ENCODE measurements around the gene ANO8.
"Not testable (repeated sequence)": the region's sequence is repeated elsewhere in the genome, so short reads cannot be mapped to it uniquely, and the experiment has no call there.

The ANO8 gene

DNA sequence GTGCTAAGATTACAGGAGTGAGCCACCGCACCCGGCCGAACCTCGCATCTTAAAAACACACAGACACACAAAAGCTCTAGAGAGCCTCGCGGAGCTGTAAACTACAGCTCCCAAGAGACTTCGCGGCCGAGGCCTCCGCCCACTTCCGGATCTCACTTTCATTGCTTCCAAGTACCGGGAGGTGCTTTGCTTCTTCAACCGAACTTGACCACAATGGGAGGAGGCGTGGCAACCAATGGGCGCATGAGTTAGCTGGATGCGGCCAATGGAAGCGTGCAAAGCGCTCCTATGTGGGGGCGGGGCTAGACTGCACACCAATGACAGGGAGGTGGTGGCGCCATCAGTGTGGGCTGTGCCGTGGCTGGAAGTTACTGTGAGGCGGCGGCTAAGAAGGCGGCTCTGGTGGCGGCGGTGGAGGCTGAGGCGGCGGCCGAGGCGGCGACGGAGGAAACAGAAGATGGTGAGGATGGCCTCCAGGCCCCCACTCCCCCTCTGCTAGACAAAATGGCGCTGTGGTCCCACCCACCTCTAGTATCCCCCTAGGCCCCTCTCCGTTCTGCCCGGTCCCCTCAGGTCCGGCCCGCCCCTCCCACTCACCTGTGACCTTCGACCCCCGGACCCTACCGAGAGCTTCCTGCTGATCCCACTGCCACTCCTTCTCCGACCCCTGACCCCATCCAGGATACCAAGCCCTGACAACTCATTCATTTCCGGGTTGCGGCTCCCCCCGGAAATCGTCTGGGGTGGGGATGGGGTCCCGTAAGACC, 25.3 kb downstream of the ANO8 start, which contains the start of gene DDA1:
Gene DDA1, plus strand, starts transcription at position 366 of the 767 bp plus-strand sequence. Its CDS starts 92 bp downstream, at position 458.
- DNase-seq, result peak; percentile 94

DNA sequence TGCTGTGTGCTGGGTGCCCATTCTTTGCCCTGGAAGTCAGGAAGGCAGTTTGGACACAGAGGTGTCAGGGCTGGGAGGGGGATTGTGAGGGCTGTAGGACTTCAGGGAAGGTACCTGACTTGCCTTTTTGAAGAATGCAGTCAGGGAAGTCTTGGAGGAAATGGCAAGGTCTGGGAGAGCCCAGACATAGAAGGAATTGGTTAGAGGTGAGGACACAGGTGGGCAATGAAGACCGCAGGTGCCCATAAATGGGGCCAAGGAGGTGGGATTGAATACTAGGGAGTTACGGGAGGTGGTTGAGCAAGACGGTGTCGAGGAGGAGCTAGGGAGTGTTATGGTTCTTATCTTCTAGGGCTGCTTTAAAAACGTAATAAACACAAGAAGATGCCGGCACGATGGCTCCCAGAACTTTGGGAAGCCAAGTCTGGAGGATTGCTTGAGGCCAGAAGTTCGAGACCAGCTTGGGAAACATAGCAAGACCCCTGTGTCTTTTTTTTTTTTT, 26.7 kb downstream of the ANO8 start:
- no peak for DNase-seq

DNA sequence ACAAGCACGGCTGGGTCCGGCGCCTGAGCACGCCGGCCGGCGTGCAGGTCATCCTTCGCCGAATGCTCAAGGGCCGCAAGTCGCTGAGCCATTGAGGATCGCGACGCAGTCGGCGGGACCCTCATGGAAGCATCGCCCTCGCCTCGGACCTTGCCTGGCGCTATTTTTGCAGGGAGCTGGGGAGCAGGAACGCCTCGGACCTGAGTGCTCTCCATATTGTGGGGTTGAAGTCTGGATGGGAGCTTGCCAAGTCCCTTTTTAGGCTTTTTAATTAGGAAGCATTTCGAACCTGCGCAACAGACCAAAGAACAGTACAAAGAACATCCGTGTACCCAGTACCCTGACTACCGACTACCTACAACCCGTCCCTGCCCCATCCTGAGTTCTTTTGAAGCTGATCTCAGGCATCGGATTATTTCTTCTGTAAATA, 28.4 kb downstream of the ANO8 start:
- no peak for DNase-seq

DNA sequence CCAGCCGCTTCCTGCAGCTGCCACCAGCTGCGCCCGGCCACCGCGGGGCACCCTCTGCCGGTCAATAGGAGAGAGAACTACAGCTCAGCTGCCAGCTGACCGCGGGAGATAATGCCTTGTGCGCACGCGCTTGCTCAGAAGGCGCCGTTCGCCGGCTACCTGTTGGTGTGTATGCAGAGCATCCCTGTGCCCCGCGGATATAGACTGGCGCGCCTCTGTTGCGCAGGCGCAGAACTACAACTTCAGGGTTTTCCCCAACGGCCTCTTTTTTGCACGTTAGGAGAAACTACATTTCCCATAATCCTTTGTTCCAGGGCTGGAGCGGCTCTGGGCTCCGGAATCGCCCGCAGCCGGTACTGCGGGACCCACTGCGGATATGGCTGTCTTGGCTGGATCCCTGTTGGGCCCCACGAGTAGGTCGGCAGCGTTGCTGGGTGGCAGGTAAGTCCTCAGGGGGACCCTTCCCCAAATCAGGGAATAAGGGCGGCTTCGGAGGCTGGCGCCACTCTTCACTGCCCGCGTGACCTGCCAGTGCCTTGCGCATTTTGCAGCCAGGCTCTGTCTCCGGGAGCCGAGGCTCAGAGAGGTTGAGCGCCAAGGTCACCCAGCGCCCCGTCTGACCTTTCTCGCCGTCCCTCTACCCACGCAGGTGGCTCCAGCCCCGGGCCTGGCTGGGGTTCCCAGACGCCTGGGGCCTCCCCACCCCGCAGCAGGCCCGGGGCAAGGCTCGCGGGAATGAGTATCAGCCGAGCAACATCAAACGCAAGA, 29.0 kb downstream of the ANO8 start, which contains the start of gene MRPL34:
Gene MRPL34, plus strand, starts transcription at position 356 of the 768 bp plus-strand sequence. Its CDS starts 21 bp downstream, at position 377.
- peak; percentile 97 for DNase-seq

DNA sequence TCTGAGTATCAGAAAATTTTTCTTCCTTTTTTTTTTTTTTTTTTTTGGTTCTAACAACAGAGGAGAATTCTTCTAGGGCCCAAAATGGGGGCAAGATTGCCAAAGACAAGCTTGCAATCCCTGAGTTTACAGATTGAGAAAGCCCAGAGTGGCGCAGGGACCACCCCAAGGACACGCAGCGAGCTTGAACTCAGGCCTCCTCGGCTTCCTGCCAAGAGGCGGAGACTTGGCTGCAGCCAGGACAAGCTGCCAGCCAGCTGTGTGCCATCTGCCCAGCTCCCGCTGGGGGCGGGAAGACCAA, 29.5 kb downstream of the ANO8 start:
- DNase-seq, result no peak

DNA sequence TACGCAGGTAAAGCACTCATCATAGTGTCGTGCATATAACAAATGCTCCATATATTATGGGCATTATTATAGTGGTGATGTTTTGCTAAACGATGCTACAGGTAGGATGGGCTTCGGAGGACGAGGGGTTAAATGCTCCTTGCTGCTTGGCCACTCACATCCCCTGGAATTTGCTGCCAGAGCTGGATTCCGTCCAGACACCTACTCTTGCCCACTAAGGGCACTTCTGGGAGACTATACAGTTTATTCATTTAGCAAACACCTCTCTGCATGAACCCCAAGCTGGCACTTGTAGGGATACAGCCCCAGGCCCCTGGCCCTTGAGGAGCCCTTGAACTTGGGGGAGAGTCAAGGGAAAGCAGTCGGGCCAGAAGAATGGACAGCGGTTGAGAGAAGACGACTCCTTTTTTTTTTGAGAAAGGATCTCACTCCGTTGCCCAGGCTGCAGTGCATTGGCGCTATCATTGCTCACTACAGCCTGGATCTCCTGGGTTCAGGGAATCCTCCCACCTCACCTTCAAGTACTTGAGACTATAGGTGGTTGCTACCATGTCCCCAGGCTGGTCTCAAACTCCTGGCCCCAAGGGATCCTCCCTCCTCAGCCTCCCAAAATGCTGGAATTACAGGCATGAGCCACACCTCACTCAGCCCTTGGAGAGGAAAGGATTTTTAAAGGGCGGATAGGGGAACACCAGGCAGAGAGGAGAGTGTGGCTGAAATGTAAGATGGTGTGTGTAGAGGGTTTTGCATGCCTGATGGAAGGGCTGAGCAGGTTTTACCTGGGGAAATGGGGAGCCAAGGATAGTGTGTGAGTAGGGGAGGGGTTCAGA, 30.1 kb downstream of the ANO8 start:
- peak; percentile 40 for DNase-seq

DNA sequence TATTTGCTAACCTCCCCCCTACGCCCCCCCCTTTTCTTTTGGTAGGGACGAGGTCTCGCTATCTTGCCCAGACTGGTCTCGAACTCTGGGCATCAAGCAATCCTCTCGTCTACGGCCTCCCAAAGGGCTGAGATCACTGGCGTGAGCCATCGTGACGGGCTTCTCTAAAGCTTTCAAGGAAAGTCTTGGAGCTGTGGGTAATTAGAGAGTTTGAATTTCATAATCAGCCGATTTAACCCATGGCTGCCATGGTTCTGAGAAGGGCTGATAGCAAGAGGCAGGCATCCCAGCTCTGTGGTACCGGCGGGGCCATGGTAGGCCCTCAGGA, 30.8 kb downstream of the ANO8 start:
- DNase-seq, result no peak

DNA sequence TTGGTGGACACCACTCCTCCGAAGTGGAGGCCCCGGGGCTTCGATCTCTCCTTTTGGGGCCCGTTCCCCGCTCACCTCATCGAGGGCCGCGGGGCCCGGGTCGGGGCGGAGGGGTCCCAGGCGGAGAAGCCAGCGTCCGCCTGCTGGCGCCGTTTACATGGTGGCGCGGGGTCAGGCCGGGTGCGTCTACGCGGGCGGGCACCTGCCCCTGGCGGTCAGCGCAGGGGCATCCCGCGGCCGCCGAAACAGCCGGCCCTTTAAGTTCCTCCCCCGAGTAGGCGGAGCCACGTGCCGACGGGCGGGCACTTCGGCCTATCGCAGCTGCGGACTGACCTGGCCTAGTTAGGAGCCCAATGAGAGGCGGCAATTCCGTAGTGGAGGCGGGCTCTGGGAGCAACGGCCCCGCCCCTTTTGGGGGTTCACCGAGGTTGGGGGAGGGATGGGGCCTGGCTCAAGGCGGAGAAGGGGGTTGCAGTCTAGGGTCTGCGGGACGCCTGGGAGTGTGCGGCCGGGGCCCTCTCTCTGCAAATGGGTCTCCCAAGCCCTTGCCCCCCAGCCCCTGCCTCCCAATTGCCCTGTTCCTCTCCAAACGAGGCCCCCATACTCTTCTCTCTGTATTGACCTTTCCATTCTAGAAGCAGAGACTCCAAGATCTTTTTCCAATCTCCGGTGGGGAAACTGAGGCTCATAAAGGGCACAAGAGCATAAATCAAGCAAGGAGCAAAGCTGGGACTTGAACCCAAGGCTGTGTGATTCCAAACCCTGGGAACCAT, 31.3 kb downstream of the ANO8 start, which contains the start of gene ABHD8:
Gene ABHD8, minus strand, starts transcription at position 259 of the 773 bp plus-strand sequence. CDS start 1,809 bp downstream, outside the sequence.
- peak; percentile 95 for DNase-seq

DNA sequence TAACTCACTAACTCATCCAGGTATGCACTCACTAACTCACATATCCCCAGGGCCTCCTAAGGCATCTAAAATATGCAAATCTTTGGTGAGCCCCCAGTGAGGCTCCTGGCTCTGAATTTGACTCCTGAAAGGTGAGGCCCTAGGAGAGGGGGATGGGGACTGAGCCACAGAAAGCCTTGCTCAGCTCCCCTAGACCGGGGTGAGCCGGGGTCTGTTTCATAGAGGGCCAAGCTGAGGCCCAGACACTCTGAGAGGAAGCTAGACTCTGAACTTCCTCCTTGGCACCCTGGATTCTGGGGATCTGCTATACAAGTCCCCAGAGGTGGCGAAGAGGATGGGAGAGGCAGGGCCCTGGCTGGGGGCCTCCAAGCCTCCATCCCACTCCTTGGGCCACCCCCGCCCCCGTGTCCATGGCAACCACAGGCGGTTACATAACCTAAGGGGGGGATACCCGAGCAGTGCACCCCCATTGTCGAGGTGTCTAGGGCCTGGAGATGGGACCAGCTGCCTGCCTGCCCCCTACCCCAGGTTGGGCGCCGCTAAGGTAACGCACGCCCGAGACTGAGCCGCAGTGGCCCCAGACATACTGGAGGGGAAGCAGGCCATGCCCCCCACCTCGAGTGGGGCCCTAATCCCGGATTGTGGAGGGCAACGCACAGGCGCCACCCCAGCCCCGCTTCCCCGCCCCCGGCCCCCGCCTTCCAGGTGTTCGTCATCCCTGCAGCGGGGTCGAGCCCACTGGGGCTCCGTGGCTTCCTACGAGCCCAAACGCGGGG, 32.1 kb downstream of the ANO8 start:
- DNase-seq, result no peak

DNA sequence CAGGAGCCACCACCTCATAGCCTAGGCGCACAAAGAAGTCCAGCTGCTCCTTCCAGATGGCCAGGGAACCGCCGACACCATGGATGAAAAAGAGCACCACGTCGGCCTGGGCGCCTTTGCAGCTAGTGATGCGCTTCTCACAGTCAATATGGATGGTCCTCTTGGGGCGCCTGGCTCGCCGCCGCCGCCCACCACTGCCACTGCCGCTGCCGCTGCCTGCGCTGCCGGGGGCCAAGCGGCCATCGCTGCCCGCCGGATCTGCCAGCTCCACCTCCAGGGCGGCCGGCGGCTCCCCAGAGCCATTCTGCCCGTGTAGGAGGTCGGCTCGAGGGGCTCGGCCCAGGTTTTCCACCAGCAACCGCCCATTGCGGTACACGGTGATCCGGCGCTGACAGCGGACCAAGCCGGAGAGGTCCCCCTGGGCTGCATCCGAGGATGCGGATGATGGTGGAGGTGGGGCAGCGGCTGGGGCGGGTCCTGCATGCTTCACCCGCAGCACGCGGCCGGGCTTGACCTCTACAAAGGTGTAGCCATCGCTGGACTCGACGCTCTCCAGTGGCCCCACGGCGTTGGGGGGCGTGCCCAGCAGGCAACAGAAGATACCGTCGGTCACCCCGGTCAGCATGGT, 33.5 kb downstream of the ANO8 start:
- no peak for DNase-seq

DNA sequence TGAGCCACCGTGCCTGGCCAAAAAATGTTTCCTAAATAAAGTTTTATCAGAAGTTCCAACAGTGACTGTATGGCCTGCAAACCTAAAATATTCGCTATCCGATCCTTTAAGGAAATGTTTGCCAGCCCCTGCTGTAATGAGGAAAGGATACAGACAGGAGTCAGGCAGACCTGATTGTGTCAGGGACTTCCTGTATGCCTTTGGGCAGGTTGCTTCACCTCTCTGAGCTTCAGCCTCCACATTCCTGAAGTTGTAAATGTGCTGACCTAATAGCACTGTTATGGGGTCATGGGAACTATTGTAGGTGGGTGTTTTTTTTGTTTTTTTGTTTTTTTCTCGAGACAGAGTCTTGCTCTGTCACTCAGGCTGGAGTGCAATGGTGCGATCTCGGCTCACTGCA, 37.7 kb downstream of the ANO8 start:
- no peak for DNase-seq

DNA sequence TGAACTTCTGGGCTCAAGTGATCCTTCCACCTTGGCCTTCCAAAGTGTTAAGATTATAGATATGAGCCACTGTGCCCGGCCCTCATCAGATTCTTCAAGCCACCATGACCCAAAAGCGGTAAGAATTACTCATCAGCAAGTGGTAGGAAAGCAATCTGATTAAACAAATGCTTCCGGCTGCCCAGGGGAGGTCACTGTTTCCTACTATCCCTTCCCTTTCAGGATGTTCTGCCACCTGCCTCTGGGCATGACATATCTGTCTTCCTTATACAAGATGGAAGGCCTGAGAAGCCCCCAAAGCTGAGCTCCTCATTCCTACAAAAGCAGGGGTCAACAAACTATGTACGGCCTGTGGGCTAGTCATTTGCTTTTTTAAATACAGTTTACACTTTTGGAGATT, 38.4 kb downstream of the ANO8 start:
- no peak for DNase-seq

DNA sequence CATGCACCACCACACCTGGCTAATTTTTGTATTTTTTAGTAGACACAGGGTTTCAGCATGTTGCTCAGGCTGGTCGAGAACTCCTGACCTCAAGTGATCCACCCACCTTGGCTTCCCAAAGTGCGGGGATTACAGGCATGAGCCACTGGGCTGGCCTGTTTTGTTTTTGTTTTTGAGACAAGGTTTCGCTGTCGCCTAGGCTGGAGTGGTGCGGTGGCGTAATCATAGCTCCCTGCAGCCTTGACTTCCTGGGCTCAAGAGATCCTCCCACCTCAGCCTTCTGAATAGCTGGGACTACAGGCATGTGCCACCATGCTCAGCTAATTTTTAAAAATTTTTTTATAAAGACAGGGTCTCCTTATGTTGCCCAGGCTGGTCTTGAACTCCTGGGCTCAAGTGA, 39.1 kb downstream of the ANO8 start:
- DNase-seq, result not testable (repeated sequence)

DNA sequence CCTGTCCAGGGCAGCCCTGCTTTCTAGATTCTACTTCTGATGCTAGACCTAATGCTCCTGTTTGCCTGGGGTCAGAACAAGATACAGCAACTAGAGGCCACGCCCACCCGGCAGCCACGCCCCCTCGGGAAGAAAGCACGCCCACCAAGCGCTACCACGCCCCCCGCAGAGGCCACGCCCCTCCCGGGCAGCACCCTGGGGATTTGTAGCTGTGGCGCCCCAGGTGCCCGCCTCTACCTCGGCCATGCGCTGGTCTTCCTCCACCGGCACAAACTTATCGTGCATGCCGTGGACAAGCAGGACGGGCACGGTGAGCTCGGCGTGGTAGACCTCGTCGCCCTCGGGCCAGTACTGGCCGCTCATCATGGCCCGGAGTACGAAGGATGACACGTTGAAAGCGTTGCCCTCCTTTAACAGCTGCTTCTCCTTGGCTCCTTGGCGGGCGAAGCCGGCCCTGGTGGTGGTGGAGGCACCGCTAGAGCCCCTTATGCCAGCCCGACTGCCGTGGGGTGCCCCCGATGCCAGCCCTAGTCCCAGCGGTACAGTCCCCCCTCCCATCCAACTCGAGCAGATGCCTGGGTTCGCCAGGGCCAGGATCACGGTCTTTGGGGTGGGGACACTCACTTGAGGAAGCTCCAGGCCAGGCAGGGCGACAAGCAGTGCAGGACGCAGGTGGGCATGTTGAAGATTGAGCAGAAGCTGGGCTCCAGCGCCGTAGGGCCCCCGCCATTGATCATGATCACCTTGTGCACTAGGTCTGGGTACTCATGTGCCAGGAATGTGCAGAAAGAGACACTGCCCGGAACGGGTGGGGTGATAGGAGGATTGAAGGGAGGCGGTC, 40.4 kb downstream of the ANO8 start:
- DNase-seq, result no peak

DNA sequence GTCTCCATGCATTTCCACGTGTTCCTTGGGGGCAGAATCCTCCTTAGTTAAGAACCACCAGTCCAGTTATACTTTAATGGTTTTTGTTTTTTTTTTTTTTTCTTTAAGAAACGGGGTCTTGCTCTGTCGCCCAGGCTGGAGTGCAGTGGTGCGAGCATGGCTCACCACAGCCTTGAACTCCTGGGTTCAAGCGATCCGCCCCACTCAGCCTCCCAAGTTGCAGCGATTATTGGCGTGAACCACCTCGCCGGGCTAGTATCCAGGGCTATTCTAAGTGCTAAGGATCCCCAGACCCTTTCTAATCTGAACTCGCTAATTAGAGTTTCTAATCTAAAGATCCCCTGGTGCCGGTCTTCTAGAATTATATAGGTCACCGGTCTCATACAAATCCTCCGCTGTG, 41.0 kb downstream of the ANO8 start:
- DNase-seq, result no peak

DNA sequence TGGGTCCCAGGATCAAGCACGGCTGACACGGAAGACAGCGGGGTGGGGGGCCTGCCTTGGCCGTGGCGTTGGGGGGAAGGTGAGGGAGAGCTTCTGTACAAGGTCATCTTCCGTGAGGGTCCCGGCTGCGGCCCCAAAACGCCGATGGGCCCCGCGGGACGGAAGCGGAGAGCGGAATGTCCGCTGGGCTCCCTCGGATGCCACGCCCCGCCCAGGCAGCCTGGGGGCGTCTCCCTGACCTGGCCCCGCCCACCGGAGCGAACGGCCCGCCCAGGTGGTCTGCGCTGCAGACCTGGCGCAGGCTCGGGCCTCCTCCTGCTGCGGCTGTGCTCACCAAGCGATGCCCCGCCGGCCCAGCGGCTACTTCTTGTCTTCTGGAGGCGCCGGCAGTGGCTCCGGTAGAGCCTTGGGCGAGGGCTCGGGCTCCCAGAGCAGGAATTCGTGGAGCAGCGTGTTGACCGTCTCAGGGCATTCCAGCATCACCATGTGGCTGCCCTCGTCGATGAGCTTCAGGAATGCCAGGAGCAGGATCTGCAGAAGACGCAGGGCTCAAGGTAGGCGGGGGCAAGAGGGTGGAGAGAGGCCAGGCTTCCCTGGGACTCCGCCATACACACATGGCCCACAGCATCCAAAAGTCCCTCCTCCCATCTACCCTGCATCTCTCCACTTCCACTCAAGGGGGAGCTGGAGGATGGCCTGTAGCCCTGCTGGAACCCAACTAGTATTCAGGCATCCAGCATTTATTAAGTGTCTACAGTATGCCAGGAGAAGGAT, 42.2 kb downstream of the ANO8 start:
- peak; percentile 88 for DNase-seq

DNA sequence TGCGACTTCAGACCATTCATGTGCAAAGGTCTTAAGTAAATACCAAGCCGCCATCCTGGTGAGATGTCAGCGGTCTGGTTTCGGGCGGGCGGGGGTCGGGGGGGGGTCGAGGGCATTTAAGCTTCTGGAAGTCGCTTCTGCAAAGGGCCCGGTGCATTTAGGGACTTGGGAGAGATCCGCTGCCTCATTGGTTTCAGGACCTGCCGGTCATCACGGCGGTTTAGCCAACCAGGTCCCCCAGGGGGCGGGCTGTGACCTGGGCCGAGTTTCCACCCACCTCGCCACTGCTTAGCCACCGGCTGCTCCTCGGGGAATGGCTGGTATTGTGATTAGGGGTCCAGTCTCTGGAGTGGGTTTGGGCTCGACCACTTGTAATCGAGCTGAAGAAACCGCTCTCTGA, 45.2 kb downstream of the ANO8 start:
- DNase-seq, result peak; percentile 51

DNA sequence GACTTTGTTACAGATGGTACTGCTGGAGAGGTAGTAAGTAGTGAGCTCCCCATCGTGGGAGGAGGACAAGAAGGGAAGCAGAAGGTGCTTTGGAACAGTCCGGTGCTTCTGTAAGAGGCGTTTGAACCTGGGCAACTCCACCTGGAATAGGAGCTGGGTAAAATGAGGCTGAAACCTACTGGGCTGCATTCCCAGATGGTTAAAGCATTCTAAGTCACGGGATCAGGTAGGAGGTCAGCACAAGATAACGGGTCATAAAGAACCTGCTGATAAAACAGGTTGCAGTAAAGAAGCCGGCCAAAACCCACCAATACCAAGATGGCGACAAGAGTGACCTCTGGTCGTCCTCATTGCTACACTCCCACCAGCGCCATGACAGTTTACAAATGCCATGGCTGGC, 47.9 kb downstream of the ANO8 start:
- DNase-seq, result no peak

DNA sequence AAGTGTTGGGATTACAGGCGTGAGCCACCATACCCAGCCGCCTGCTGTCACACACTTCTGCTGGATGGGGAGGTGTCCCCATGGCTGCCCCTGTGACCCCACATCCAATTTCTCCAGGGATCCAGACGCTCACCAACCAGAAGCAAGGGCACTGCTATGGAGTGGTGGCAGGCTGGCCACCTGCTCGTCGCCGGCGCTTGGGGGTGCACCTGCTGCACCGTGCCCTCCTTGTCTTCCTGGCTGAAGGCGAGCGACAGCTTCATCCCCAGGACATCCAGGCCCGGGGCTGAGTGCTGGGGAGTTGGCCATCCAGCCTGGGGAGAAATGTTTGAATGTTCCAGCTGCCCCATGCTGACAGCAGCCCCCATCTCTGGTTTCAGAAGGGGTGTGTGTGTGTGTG, 48.4 kb downstream of the ANO8 start:
- no peak for DNase-seq

Measured in retina (tissue), 1 donor.